ENCODE data around the gene ADORA3. TPM values are rescaled to one million over a fixed set of nuclear protein-coding genes. Genes with fewer than 3 reads are reported as not detected.

ADORA3 gene
- total RNA-seq, 1 experiment from 2014 or later, result not detected

- H3K4me1 Mint-ChIP-seq (ENCODE audit: low read depth, unreplicated experiment), result no peaks in the 10 kb centered on the region
- BruUV-seq (replicated peaks), result no TSS peak
- H3K27ac Mint-ChIP-seq (ENCODE audit: unreplicated experiment), result no peak overlapping the region
- CTCF ChIA-PET, result no interaction called here
- no peak for DNase-seq
- no peaks in the 10 kb centered on the region for H3K27me3 Mint-ChIP-seq (ENCODE audit: unreplicated experiment)
- intact Hi-C loops (cut with micrococcal nuclease; ENCODE audit: unreplicated experiment), result no loop called here
- no peak for TF ChIP-seq CTCF (IDR thresholded peaks at IDR 0.05; ENCODE audit: unreplicated experiment)
- no peaks in the 10 kb centered on the region for H3K9me3 Mint-ChIP-seq (ENCODE audit: low read depth, unreplicated experiment)
- H3K36me3 Mint-ChIP-seq (ENCODE audit: insufficient read depth, unreplicated experiment), result peaks cover 6% of the 10 kb centered on the region
- H3K4me3 Mint-ChIP-seq (ENCODE audit: low read depth, unreplicated experiment), result no peak overlapping the region
These were observed 32.8 kb downstream of the ADORA3 start for GRCh38 chr1:111470596-111470995.

GRCh38 chr1:111469539-111469938 is 33.9 kb downstream of the ADORA3 start:
- H3K36me3 Mint-ChIP-seq (ENCODE audit: insufficient read depth, unreplicated experiment), result peaks cover 10% of the 10 kb centered on the region
- CTCF ChIA-PET, result no interaction called here
- H3K4me1 Mint-ChIP-seq (ENCODE audit: low read depth, unreplicated experiment), result no peaks in the 10 kb centered on the region
- H3K27me3 Mint-ChIP-seq (ENCODE audit: unreplicated experiment), result no peaks in the 10 kb centered on the region
- no TSS peak for BruUV-seq (replicated peaks)
- H3K27ac Mint-ChIP-seq (ENCODE audit: unreplicated experiment), result no peak overlapping the region
- H3K9me3 Mint-ChIP-seq (ENCODE audit: low read depth, unreplicated experiment), result no peaks in the 10 kb centered on the region
- DNase-seq, result no peak
- no peak overlapping the region for H3K4me3 Mint-ChIP-seq (ENCODE audit: low read depth, unreplicated experiment)
- intact Hi-C loops (cut with micrococcal nuclease; ENCODE audit: unreplicated experiment), result no loop called here
- no peak for TF ChIP-seq CTCF (IDR thresholded peaks at IDR 0.05; ENCODE audit: unreplicated experiment)

- intact Hi-C loops (cut with micrococcal nuclease; ENCODE audit: unreplicated experiment), result no loop called here
- peaks cover 10% of the 10 kb centered on the region for H3K36me3 Mint-ChIP-seq (ENCODE audit: insufficient read depth, unreplicated experiment)
- H3K9me3 Mint-ChIP-seq (ENCODE audit: low read depth, unreplicated experiment), result no peaks in the 10 kb centered on the region
- no peak overlapping the region for H3K27ac Mint-ChIP-seq (ENCODE audit: unreplicated experiment)
- no peak for TF ChIP-seq CTCF (IDR thresholded peaks at IDR 0.05; ENCODE audit: unreplicated experiment)
- CTCF ChIA-PET, result no interaction called here
- H3K4me3 Mint-ChIP-seq (ENCODE audit: low read depth, unreplicated experiment), result no peak overlapping the region
- no peak for DNase-seq
- peaks cover 1% of the 10 kb centered on the region for H3K4me1 Mint-ChIP-seq (ENCODE audit: low read depth, unreplicated experiment)
- BruUV-seq (replicated peaks), result no TSS peak
- no peaks in the 10 kb centered on the region for H3K27me3 Mint-ChIP-seq (ENCODE audit: unreplicated experiment)
These were observed 34.7 kb downstream of the ADORA3 start for GRCh38 chr1:111468717-111469100.

- no TSS peak for BruUV-seq (replicated peaks)
- no peaks in the 10 kb centered on the region for H3K27me3 Mint-ChIP-seq (ENCODE audit: unreplicated experiment)
- H3K4me1 Mint-ChIP-seq (ENCODE audit: low read depth, unreplicated experiment), result peaks cover 8% of the 10 kb centered on the region
- TF ChIP-seq CTCF (IDR thresholded peaks at IDR 0.05; ENCODE audit: unreplicated experiment), result no peak
- H3K9me3 Mint-ChIP-seq (ENCODE audit: low read depth, unreplicated experiment), result no peaks in the 10 kb centered on the region
- H3K27ac Mint-ChIP-seq (ENCODE audit: unreplicated experiment), result no peak overlapping the region
- CTCF ChIA-PET, result no interaction called here
- peaks cover 10% of the 10 kb centered on the region for H3K36me3 Mint-ChIP-seq (ENCODE audit: insufficient read depth, unreplicated experiment)
- intact Hi-C loops (cut with micrococcal nuclease; ENCODE audit: unreplicated experiment), result no loop called here
- DNase-seq, result no peak
- no peak overlapping the region for H3K4me3 Mint-ChIP-seq (ENCODE audit: low read depth, unreplicated experiment)
These were observed 35.3 kb downstream of the ADORA3 start for GRCh38 chr1:111467865-111468716.
